Dedifferentiated amniotic fluid mesenchymal stem cell (primary cell): ENCODE results near the gene CERS4.
"Not testable (repeated sequence)": the region's sequence is repeated elsewhere in the genome, so short reads cannot be mapped to it uniquely, and the experiment has no call there.

Experiments
- DNase-seq: peaks from one replicate; pipeline ENCODE4 v3.0.0-alpha.2; 2016; ENCODE audit errors: extremely low spot score

The CERS4 gene

DNA sequence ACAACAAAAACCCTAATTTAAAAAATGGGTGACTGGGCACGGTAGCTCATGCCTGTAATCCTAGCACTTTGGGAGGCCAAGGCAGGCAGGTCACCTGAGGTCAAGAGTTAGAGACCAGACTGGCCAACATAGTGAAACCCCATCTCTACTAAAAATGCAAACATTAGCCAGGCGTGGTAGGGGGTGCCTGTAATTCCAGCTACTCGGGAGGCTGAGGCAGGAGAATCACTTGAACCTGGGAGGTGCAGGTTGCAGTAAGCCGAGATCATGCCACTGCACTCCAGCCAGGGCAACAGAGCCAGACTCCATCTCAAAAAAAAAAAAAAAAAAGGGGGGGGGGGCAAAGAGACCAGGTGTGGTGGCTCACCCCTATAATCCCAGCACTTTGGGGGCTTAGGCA is 55.1 kb downstream of the CERS4 start:
- not testable (repeated sequence) for DNase-seq

DNA sequence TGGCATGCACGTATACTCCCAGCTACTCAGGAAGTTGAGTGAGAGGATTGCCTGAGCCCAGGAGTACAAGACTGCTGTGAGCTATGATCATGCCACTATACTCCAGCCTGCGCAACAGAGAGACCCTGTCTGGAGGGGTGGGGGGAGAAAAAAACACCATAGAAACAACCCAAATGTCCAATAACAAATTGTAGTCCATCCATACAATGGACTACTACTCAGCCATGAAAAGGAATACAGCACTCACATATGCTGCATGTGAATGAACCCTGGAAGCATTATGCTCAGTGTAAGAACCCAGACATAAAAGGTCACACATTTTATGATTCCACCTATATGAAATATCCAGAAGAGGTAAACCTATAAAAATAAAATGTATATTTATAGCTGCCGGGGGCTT is 56.7 kb downstream of the CERS4 start:
- no peak for DNase-seq

DNA sequence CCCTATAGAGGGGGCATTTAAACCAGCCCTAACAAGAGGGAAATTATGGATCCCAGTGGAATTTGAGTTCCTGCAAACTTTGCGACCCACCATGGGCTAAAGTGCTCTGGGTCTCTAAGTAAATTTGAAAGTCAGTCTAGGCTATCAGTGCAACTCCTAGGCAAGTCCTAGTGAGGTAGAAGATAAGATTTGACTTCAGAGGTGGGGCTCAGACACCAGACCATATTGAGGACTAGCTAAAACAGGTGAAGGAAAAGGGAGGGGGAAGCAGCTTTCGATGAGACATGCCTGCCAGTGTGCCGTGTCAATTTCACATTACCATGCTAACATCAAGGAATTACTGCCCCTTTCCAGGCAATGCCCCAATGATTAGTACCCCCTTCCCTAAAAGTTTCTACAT is 60.6 kb downstream of the CERS4 start:
- DNase-seq: no peak

DNA sequence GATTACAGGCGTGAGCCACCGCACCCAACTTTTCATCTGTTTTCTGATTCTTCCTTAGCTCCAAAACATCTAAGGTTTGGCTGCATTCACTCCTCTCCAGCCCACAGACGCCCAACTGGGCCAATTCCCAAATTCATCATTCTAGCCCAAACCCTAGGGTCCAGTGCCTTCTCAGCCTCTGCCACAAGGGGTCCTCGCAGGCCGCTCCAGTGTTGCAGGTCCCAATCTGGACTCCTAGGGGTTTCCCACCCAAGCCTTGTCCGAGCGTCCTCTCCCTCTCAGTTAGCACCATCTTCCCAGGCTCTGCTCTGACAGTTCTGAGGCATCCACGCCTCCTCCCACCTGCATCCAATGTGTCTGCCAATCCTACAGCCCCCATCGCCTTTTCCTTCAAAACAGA is 67.3 kb downstream of the CERS4 start:
- not testable (repeated sequence) for DNase-seq

DNA sequence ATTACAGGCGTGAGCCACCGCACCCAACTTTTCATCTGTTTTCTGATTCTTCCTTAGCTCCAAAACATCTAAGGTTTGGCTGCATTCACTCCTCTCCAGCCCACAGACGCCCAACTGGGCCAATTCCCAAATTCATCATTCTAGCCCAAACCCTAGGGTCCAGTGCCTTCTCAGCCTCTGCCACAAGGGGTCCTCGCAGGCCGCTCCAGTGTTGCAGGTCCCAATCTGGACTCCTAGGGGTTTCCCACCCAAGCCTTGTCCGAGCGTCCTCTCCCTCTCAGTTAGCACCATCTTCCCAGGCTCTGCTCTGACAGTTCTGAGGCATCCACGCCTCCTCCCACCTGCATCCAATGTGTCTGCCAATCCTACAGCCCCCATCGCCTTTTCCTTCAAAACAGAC is 82.2 kb downstream of the CERS4 start:
- not testable (repeated sequence) for DNase-seq

DNA sequence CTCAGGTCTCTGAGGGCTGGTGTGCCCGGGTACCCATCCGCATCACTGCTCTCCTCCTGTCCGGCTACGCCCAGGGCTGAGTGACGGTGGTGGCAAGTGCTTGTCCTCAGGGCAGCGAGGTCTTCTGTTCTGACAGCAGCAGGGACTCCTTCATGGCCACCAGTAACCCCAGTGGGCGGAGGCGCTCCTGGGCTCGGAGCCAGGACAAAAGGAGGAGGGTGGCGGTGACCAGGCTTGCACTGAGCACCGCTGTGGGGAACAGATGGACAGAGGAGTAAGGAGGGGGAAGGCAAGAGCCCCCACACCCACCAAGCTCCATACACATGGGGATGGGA is 93.2 kb downstream of the CERS4 start:
- no peak for DNase-seq

DNA sequence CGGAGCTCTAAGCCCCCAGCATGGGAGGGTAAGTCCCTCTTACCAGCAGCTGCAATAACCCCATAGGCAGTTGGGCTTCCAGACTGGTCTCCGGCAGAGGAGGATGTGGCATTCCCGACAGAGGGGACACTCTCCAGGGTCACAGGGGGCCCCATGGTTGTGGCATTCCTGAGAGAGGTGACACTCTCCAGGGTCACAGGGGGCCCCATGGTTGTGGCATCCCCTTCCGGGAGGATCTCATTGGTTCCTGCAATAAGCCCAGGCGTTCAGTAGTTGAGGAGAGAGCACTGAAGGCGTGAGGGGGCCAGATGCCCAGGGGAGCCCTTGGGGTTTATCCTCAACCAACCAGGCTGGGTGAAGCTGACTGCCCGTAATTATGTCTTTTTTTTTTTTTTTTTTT is 93.6 kb downstream of the CERS4 start:
- DNase-seq: peak; percentile 5

DNA sequence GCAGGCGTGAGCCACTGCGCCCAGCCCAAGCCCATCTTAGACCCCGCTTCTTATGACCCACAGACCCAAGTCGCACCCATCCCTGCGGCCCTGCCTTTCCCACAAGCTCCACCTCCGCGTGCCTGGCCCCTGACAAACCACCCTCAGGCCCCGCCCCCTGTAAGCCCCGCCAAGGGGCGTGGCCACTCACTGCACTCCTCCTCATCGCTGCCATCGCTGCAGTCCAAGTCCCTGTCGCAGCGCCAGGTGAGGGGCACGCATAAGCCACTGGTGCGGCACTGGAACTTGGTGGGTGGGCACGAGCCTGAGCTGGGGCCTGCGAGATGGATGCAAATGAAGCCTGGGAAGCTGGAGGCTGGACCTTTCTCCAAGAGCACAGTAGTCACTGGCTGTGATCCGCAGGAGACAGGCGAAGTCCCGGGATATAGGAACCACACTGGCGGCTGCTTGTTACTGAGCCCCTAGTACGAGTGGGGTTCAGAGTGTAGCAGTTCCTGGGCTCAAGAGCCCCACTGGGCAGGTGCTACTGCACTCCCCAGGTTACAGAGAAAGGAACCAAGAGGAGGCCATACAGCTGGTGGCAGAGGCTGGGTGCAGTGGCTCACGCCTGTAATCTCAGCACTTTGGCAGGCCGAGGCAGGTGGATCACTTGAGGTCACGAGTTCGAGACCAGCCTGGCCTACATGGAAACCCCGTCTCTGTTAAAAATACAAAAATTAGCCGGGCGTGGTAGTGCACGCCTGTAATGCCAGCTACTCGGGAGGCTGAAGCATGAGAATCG is 95.9 kb downstream of the CERS4 start:
- DNase-seq: peak; percentile 9

DNA sequence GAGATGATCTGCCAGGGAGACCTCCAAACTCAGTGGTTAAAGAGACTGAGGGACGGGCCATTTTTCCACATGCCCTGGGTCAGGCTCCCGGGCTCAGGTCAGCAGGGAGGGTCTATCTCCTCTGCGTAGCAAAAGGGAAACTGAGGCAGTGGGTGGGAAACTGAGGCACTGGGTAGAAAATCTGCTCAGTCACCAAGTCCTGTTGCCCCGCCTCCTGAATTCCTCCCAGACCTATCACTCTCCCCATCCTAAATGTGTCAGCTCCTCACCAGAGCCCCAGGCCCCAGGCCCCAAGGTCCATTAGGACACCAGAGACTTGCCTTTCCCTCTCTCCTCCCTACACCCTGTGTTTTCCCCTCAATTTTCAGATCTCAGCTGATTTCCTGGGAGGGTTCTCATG is 96.6 kb downstream of the CERS4 start:
- peak; percentile 9 for DNase-seq

DNA sequence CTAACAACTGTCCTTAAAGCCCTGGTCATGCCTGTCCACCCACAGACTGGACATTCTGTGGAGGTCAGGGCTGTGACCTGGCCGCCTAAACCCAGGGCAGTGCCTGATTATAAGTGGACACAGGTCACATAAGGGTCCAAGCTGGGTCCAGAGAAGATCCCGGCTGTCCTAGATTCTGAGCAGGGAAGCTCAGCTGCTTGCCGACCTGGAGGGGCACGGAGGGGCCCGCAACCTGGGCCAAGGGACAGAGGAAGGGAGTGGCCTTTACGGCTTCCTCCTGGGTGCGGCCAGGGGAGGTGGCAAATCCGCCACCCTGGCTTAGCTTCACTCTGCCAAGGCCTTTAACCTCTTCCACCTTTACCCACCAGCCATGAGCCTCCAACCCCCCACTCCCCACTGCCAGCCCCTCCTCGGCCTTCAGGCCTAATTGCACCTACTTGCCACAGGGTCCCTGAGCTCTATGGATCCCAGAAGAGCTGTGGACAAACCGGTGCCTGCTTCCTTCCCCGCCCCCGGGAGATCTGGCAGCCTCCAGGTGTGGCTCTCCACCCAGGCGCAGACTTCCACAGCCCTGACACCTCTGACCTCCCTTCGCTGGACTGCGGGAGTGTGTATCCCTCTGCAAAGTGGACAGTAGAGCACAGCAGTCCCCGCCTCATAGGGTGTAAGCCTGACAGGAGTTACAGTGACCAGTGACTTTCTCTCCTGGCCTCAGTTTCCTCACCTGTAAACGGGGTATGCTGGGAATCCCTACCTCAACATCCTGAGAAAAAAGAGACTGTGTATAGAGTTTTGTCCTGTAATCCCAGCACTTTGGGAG is 97.3 kb downstream of the CERS4 start:
- DNase-seq: peak; percentile 5

DNA sequence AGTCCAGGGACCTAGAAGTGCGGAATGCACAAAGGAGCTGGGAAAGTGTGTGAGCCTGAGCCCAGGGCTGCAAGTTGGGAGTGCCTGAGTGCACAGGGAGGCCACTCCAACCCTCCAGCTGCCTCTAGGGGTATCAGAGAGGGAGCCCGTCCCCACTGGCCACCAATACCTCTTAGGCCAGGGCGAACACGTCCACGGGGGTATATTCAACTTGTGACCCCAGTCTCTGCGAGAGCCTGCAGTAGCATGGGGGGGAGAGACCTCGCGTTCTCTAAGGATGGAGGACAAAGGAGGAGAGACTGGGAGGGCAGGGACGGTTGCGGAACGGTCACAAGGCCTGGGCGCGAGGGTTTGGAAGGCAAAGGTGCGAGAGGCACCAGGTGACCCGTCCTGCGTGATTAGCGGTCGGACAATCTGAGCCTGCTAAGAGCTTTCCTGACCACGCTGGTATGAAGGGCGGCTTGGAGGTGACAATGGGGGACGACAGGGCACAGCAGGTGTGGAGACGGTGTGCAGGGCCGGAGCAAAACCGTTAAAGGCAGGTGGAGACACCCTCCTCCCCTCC is 98.3 kb downstream of the CERS4 start:
- DNase-seq: peak; percentile 14

DNA sequence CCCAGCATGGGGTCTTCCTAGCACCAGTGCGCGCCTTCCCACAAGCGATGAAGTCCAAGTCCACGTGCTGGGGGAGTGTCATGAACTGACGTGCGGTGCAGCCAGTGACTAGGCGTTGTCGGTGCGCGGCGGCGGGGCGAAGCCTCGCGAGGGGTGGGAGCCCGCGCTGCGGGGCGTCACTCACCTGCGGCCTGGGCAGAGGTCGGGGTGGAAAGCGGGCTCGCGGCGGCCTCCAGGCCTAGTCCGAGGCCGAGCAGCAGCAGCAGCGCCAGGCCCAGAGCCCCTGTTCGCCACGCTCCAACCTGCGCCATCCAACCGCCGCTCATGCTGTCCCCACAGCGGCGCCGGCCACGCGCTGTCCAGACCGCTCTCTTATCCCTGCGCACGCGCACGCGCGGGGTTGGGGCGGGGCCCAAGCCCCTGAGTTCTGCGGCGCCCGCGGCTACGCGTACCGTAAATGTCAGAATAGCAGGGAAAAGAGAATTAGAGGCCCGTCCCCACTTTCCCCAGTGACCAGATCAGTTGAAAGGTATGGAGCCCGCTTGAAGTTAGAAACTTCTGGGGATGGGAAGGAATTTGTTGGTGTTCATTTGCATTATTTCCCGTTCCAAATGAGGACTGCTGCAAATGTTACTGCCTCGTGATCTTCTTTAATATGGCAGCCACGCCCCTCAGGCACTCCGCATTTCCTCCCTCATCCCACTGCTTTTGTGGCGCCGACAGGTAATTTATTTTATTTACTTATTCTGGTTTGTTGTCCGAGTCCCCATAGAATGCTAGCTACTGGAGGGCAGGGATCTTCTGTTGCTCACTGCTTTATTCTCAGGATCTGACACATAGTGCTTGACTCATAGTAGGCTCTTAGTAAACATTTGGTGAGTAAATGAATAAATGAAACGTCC is 99.0 kb downstream of the CERS4 start, which contains the start of gene CD320:
Gene CD320 (minus strand): TSS at position 394 of the 902 bp plus-strand sequence. CDS start 68 bp downstream, at position 326.
- DNase-seq: peak; percentile 83

DNA sequence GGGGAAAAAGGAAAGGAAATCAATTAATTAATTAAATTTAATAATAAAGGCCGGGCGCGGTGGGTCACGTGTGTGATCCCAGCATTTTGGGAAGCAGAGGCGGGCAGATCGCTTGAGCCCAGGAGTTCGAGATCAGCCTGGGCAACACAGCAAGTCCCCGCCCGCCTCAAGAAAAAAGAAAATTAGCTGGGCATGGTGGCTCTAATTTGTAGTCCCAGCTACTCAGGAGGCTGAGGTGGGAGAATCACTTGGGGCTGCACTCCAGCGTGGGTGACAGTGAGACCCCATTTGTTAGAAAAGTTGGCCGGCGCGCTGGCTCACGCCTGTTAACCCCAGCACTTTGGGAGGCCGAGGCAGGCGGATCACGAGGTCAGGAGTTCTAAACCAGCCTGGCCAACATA is 99.7 kb downstream of the CERS4 start:
- DNase-seq: no peak

DNA sequence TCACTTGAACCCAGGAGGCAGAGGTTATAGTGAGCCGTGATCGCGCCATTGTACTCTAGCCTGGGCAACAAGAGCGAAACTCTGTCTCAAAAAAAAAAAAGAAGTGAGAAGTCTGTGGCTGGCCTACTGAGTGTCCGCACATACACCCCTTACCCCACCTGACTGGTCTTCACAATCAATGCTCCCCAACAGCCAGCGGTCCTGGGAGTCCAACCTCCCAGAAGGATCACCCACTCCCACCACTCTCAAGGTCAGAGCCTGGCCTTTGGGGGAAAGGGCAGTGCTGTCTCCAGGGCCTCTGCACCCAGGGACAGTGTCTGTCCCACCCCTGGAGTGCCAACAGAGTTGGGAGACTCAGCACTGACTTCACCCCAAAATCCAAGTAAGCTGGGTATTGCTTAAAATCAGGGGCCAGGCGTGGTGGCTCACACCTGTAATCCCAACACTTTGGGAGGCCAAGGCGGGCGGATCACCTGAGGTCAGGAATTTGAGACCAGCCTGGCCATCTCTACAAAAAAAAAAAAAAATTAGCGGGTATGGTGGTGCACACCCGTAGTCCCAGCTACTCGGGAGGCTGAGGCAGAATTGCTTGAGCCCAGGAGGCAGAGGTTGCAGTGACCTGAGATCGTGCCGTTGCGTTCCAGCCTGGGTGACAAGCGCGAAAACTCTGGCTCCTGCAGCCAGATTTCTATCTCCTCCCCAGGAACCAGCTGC is 101.3 kb downstream of the CERS4 start:
- DNase-seq: no peak

DNA sequence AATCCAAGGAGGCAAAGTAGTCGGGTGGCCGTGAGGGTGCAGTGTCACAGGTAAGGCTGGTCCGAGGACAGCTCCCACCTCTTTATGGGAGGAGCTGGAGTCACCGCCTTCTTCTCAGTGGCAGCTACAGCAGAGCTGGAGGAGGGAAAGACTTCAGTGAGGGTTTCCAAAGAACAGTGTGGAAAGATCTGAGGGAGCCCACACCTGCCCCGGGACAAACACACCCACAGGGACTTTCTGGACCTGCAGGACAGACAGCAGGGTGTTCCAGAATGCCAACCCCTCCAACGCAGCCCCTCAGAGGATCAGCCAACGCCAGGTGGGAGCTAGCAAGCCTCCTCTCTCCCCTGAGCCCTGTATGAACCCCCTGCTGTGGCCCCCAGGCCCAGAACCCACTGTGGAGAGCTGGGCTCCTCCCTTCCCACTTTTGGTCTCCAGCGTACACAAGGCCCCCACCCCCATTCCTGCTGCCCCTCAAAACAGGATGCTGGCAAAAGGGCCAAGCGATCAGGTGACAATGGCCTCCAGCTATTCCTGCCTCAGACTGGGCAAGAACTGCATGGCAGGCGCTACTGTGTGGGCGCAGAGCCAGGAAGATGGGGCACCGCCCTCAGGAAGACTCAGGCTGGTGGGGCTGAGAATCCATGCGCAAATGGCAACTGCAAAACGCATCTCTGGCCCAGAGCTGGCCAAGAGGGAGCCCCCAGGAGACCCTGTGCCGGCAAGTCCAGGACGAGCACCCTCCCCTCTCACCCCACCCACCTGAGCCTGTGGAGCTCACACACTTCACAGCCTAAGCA is 102.5 kb downstream of the CERS4 start:
- DNase-seq: peak; percentile 11
